Lower lobe of right lung (tissue), 2 donors: ENCODE results near the gene FOSB. TPM values are rescaled to one million over a fixed set of nuclear protein-coding genes. Genes with fewer than 3 reads are reported as not detected.

Experiments
- ATAC-seq, 2 donors: fragments of 200-7000 bp; cut with Tn5 transposase; one replicate each; pipeline ENCODE4 v1.9.1; 2020 to 2022; ENCODE audit warnings: mild to moderate bottlenecking in 2 of 2, moderate library complexity in 2 of 2
- DNase-seq: peaks from one replicate; pipeline ENCODE4 v3.0.0-alpha.2; 2020
- H3K27ac ChIP-seq: fragments of 200-600 bp; one replicate; pipeline ENCODE4 v1.8.0; 2022
- H3K27me3 ChIP-seq: fragments of 200-600 bp; one replicate; pipeline ENCODE4 v1.8.0; 2022; ENCODE audit warnings: low read depth
- H3K36me3 ChIP-seq: fragments of 200-600 bp; one replicate; pipeline ENCODE4 v1.8.0; 2022; ENCODE audit warnings: mild to moderate bottlenecking
- H3K4me1 ChIP-seq: fragments of 200-600 bp; one replicate; pipeline ENCODE4 v1.8.0; 2022
- H3K4me3 ChIP-seq: fragments of 200-600 bp; one replicate; pipeline ENCODE4 v1.8.0; 2022; ENCODE audit warnings: mild to moderate bottlenecking
- H3K9me3 ChIP-seq: fragments of 200-600 bp; one replicate; pipeline ENCODE4 v1.8.0; 2022
- CTCF ChIP-seq: fragments of 200-600 bp; IDR thresholded peaks from one replicate; pipeline ENCODE4 v1.8.0; 2022; ENCODE audit warnings: antibody characterized with exemption, mild to moderate bottlenecking
- intact Hi-C: fragments of 100-400 bp; cut with DNase I; formaldehyde crosslinking; loops from one replicate; pipeline ENCODE4 v1.11.0; 2022
- microRNA-seq: library from miRNA; unstranded; fragments of <30 nt; microRNA quantifications from one replicate; pipeline ENCODE4 v1.2.0, GENCODE V29; 2020; ENCODE audit warnings: borderline number of aligned reads
- total RNA-seq: library from RNA; stranded (reverse); fragmentation: NEBNext Ultra II Directional; extraction: Animal tissue kit (Norgen Biotek cat#: 25700); gene quantifications from one replicate; pipeline ENCODE4 v1.2.1, GENCODE V29; 2021
- donor health status: DM: no; HTN: yes; CAD: no; lungs with severe emphysema.

Gene FOSB
- total RNA-seq, 1 donor from 2014 or later = 18.0 TPM

- intact Hi-C loops = no loop called here
- no peak for TF ChIP-seq CTCF
- Histone ChIP-seq H3K4me3 (no peak overlapping the region), H3K27me3 (no peaks in the 10 kb centered on the region), H3K36me3 (peaks cover 63% of the 10 kb centered on the region), H3K4me1 (peaks cover 43% of the 10 kb centered on the region), H3K9me3 (no peaks in the 10 kb centered on the region), H3K27ac (no peak overlapping the region)
- ATAC-seq = no peak
- DNase-seq = no peak
These were observed 50.7 kb downstream of the FOSB start for GRCh38 chr19:45518469-45518826.

GRCh38 chr19:45522010-45522941 is 54.5 kb downstream of the FOSB start:
- H3K4me3 ChIP-seq = no peak overlapping the region
- DNase-seq = no peak
- H3K9me3 ChIP-seq = no peaks in the 10 kb centered on the region
- peaks cover 24% of the 10 kb centered on the region for H3K4me1 ChIP-seq
- H3K27ac ChIP-seq = no peak overlapping the region
- ATAC-seq = no peak
- H3K36me3 ChIP-seq = peaks cover 92% of the 10 kb centered on the region
- H3K27me3 ChIP-seq = no peaks in the 10 kb centered on the region
- intact Hi-C loops = no loop called here
- no peak for TF ChIP-seq CTCF

GRCh38 chr19:45523642-45524256 is 56.0 kb downstream of the FOSB start:
- ATAC-seq = peak; percentile 93 to 95
- Histone ChIP-seq H3K27me3 (no peaks in the 10 kb centered on the region), H3K4me3 (no peak overlapping the region), H3K36me3 (peaks cover 78% of the 10 kb centered on the region), H3K9me3 (no peaks in the 10 kb centered on the region), H3K4me1 (peaks cover 28% of the 10 kb centered on the region), H3K27ac (no peak overlapping the region)
- DNase-seq = peak; percentile 81
- intact Hi-C loops = no loop called here
- peak; percentile 90 for TF ChIP-seq CTCF

GRCh38 chr19:45524575-45525129 is 56.9 kb downstream of the FOSB start:
- Histone ChIP-seq H3K9me3 (no peaks in the 10 kb centered on the region), H3K27me3 (no peaks in the 10 kb centered on the region), H3K36me3 (peaks cover 70% of the 10 kb centered on the region), H3K27ac (no peak overlapping the region), H3K4me1 (peaks cover 35% of the 10 kb centered on the region), H3K4me3 (no peak overlapping the region)
- no peak for DNase-seq
- TF ChIP-seq CTCF = no peak
- no peak for ATAC-seq
- intact Hi-C loops = no loop called here

Small RNA genes within 50 kb of the gene (microRNA-seq; reads per million reads assigned to microRNA genes)
- not detected for gene MIR6088

Other genes starting within 250 kb of the FOSB start
- 3.6 TPM for gene EXOC3L2, start 222.6 kb upstream of the FOSB start, total RNA-seq
- gene MARK4, start 216.7 kb upstream of the FOSB start, total RNA-seq = 32.5 TPM
- 0.24 TPM for gene CKM, start 145.1 kb upstream of the FOSB start, total RNA-seq
- 1.4 TPM for gene KLC3, start 127.2 kb upstream of the FOSB start, total RNA-seq
- 14.0 TPM for gene ERCC2, start 97.4 kb upstream of the FOSB start, total RNA-seq
- 43.8 TPM for gene PPP1R13L, start 62.9 kb upstream of the FOSB start, total RNA-seq
- 4.5 TPM for gene POLR1G, start 61.4 kb upstream of the FOSB start, total RNA-seq
- 41.6 TPM for gene ERCC1, start 44.1 kb upstream of the FOSB start, total RNA-seq
- gene RTN2, start 29.1 kb downstream of the FOSB start, total RNA-seq = 16.2 TPM
- 1.8 TPM for gene PPM1N, start 30.4 kb downstream of the FOSB start, total RNA-seq
- gene VASP, start 39.5 kb downstream of the FOSB start, total RNA-seq = 190 TPM
- gene OPA3, start 116.8 kb downstream of the FOSB start, total RNA-seq = 11.3 TPM
- gene GPR4, start 134.2 kb downstream of the FOSB start, total RNA-seq = 10.5 TPM
- 51.4 TPM for gene EML2, start 171.4 kb downstream of the FOSB start, total RNA-seq
- 7.5 TPM for gene GIPR, start 200.2 kb downstream of the FOSB start, total RNA-seq
- gene SNRPD2, start 224.0 kb downstream of the FOSB start, total RNA-seq = 229 TPM
- gene QPCTL, start 224.7 kb downstream of the FOSB start, total RNA-seq = 5.0 TPM